Stimulated activated naive CD4-positive, alpha-beta T cell (primary cell): ENCODE data around the gene RNF149.

ENCODE experiments used
- DNase-seq, 6 experiments: peaks; one replicate each; lab custom pipeline; 2025; lab: John Stamatoyannopoulos, UW

Gene RNF149

GRCh38 chr2:101231240-101231639 lies 77.3 kb downstream of the RNF149 start:
- DNase-seq = no peak

DNA sequence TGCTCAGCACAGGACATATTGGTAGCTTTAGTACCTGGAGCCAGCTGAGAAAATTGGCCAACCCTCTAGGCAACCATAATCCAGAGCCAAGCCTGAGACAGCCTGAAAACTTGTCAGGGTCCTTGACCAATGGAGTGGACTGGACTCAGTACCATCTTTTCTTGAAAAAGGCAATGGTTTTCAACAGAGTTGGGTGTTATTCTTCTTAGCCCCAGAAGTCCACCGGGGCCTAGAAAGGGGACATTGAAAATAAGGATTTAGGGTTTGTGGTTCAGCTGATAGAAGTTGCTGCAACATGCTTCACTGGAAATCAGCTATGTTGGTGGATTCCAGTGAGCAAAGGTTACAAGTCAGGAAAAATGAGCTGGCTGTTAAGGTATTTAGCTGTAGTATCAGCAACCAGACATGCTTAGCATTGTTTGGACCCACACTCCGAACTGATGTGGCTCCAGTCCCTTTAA lies 77.9 kb downstream of the RNF149 start:
- no peak for DNase-seq
